GM23338 (cell line): ENCODE data around the gene TIGAR. TPM values are rescaled to one million over a fixed set of nuclear protein-coding genes. Genes with fewer than 3 reads are reported as not detected.

Experiments used
- EZH2 ChIP-seq: fragments of 200-600 bp; sonication (generic); IDR thresholded peaks from one replicate; pipeline ENCODE4 v1.8.0; 2017; ENCODE audit warnings: antibody characterized with exemption, mild to moderate bottlenecking, low read depth; ENCODE audit not compliant: unreplicated experiment
- JUNB ChIP-seq: IDR thresholded peaks from one replicate; pipeline ENCODE4 v1.6.1; 2016; ENCODE audit warnings: antibody characterized with exemption; ENCODE audit not compliant: unreplicated experiment
- NANOG ChIP-seq: IDR thresholded peaks from 2 replicates; pipeline ENCODE4 v1.6.1; 2016; ENCODE audit warnings: antibody characterized with exemption, borderline replicate concordance
- STAT1 ChIP-seq: IDR thresholded peaks from one replicate; pipeline ENCODE4 v1.6.1; 2016; ENCODE audit warnings: antibody characterized with exemption; ENCODE audit not compliant: unreplicated experiment
- ZNF114 ChIP-seq: fragments of 250-450 bp; sonication (Bioruptor Pico); IDR thresholded peaks from 2 replicates; pipeline ENCODE4 v1.5.0; 2020; ENCODE audit warnings: mild to moderate bottlenecking, moderate library complexity
- ZNF331 ChIP-seq: fragments of 250-450 bp; sonication (Bioruptor Pico); IDR thresholded peaks from 2 replicates; pipeline ENCODE4 v1.5.0; 2020; ENCODE audit warnings: low read depth, mild to moderate bottlenecking, moderate library complexity
- polyA plus RNA-seq: library from polyadenylated mRNA; unstranded; fragments of >200 nt; fragmentation: Nextera tagmentation; extraction: Ambion mirVana; gene quantifications from 2 replicates; pipeline ENCODE4 v1.2.1, GENCODE V29; 2016
- total RNA-seq: library from RNA; depleted of rRNA; stranded (reverse); fragments of >200 nt; shearing (Covaris generic); gene quantifications from 2 replicates; pipeline ENCODE4 v1.2.3, GENCODE V29; 2014
- TF ChIP-seq, protein P1 (sequence below): fragments of 250-450 bp; sonication (Bioruptor Pico); IDR thresholded peaks from 2 replicates; pipeline ENCODE4 v1.5.0; 2020; ENCODE audit warnings: mild to moderate bottlenecking, moderate library complexity
- TF ChIP-seq, protein P2 (sequence below): IDR thresholded peaks from one replicate; pipeline ENCODE4 v1.6.1; 2018; ENCODE audit warnings: antibody characterized with exemption; ENCODE audit not compliant: unreplicated experiment

TIGAR gene
- total and polyA plus RNA-seq, 2 experiments from 2014 or later = 10.4 to 13.3 TPM

DNA sequence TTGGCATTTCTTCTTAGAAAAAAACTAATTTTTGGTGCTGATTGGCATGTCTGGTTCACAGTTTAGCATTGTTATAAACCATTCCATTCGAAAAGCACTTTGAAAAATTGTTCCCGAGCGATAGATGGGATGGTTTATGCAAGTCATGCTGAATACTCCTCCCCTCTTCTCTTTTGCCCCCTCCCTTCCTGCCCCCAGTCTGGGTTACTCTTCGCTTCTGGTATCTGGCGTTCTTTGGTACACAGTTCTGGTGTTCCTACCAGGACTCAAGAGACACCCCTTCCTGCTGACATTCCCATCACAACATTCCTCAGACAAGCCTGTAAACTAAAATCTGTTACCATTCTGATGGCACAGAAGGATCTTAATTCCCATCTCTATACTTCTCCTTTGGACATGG is 20.1 kb upstream of the TIGAR start (continued):
- TF ChIP-seq, protein P1, sequence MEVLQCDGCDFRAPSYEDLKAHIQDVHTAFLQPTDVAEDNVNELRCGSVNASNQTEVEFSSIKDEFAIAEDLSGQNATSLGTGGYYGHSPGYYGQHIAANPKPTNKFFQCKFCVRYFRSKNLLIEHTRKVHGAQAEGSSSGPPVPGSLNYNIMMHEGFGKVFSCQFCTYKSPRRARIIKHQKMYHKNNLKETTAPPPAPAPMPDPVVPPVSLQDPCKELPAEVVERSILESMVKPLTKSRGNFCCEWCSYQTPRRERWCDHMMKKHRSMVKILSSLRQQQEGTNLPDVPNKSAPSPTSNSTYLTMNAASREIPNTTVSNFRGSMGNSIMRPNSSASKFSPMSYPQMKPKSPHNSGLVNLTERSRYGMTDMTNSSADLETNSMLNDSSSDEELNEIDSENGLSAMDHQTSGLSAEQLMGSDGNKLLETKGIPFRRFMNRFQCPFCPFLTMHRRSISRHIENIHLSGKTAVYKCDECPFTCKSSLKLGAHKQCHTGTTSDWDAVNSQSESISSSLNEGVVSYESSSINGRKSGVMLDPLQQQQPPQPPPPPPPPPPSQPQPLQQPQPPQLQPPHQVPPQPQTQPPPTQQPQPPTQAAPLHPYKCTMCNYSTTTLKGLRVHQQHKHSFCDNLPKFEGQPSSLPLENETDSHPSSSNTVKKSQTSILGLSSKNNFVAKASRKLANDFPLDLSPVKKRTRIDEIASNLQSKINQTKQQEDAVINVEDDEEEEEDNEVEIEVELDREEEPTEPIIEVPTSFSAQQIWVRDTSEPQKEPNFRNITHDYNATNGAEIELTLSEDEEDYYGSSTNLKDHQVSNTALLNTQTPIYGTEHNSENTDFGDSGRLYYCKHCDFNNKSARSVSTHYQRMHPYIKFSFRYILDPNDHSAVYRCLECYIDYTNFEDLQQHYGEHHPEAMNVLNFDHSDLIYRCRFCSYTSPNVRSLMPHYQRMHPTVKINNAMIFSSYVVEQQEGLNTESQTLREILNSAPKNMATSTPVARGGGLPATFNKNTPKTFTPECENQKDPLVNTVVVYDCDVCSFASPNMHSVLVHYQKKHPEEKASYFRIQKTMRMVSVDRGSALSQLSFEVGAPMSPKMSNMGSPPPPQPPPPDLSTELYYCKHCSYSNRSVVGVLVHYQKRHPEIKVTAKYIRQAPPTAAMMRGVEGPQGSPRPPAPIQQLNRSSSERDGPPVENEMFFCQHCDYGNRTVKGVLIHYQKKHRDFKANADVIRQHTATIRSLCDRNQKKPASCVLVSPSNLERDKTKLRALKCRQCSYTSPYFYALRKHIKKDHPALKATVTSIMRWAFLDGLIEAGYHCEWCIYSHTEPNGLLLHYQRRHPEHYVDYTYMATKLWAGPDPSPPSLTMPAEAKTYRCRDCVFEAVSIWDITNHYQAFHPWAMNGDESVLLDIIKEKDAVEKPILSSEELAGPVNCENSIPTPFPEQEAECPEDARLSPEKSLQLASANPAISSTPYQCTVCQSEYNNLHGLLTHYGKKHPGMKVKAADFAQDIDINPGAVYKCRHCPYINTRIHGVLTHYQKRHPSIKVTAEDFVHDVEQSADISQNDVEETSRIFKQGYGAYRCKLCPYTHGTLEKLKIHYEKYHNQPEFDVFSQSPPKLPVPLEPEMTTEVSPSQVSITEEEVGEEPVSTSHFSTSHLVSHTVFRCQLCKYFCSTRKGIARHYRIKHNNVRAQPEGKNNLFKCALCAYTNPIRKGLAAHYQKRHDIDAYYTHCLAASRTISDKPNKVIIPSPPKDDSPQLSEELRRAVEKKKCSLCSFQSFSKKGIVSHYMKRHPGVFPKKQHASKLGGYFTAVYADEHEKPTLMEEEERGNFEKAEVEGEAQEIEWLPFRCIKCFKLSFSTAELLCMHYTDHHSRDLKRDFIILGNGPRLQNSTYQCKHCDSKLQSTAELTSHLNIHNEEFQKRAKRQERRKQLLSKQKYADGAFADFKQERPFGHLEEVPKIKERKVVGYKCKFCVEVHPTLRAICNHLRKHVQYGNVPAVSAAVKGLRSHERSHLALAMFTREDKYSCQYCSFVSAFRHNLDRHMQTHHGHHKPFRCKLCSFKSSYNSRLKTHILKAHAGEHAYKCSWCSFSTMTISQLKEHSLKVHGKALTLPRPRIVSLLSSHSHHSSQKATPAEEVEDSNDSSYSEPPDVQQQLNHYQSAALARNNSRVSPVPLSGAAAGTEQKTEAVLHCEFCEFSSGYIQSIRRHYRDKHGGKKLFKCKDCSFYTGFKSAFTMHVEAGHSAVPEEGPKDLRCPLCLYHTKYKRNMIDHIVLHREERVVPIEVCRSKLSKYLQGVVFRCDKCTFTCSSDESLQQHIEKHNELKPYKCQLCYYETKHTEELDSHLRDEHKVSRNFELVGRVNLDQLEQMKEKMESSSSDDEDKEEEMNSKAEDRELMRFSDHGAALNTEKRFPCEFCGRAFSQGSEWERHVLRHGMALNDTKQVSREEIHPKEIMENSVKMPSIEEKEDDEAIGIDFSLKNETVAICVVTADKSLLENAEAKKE (CRISPR knock-in tag) = no peak
- TF ChIP-seq JUNB (no peak), STAT1 (no peak), NANOG (no peak), ZNF331 (no peak), EZH2 (no peak), ZNF114 (CRISPR knock-in tag) (no peak)
- TF ChIP-seq, protein P2, sequence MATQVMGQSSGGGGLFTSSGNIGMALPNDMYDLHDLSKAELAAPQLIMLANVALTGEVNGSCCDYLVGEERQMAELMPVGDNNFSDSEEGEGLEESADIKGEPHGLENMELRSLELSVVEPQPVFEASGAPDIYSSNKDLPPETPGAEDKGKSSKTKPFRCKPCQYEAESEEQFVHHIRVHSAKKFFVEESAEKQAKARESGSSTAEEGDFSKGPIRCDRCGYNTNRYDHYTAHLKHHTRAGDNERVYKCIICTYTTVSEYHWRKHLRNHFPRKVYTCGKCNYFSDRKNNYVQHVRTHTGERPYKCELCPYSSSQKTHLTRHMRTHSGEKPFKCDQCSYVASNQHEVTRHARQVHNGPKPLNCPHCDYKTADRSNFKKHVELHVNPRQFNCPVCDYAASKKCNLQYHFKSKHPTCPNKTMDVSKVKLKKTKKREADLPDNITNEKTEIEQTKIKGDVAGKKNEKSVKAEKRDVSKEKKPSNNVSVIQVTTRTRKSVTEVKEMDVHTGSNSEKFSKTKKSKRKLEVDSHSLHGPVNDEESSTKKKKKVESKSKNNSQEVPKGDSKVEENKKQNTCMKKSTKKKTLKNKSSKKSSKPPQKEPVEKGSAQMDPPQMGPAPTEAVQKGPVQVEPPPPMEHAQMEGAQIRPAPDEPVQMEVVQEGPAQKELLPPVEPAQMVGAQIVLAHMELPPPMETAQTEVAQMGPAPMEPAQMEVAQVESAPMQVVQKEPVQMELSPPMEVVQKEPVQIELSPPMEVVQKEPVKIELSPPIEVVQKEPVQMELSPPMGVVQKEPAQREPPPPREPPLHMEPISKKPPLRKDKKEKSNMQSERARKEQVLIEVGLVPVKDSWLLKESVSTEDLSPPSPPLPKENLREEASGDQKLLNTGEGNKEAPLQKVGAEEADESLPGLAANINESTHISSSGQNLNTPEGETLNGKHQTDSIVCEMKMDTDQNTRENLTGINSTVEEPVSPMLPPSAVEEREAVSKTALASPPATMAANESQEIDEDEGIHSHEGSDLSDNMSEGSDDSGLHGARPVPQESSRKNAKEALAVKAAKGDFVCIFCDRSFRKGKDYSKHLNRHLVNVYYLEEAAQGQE = no peak
